IPS-15b (cell line): ENCODE measurements around the gene POLR3GL.

Experiments
- H3K27me3 ChIP-seq: one replicate; pipeline ENCODE4 v1.6.1; 2013; ENCODE audit warnings: low read length; ENCODE audit not compliant: control insufficient read depth, insufficient read depth
- H3K36me3 ChIP-seq: one replicate; pipeline ENCODE4 v1.6.1; 2013; ENCODE audit warnings: low read length; ENCODE audit not compliant: control insufficient read depth, insufficient read depth
- H3K4me1 ChIP-seq: one replicate; pipeline ENCODE4 v1.6.1; 2013; ENCODE audit warnings: mild to moderate bottlenecking, low read length; ENCODE audit not compliant: control insufficient read depth, insufficient read depth
- H3K4me3 ChIP-seq: one replicate; pipeline ENCODE4 v1.5.1; 2013; ENCODE audit warnings: low read depth, low read length
- H3K9ac ChIP-seq: one replicate; pipeline ENCODE4 v1.6.1; 2013; ENCODE audit warnings: low read depth, mild to moderate bottlenecking, low read length
- H3K9me3 ChIP-seq: one replicate; pipeline ENCODE4 v1.6.1; 2013; ENCODE audit warnings: mild to moderate bottlenecking, low read length; ENCODE audit not compliant: control insufficient read depth, insufficient read depth

POLR3GL gene

DNA sequence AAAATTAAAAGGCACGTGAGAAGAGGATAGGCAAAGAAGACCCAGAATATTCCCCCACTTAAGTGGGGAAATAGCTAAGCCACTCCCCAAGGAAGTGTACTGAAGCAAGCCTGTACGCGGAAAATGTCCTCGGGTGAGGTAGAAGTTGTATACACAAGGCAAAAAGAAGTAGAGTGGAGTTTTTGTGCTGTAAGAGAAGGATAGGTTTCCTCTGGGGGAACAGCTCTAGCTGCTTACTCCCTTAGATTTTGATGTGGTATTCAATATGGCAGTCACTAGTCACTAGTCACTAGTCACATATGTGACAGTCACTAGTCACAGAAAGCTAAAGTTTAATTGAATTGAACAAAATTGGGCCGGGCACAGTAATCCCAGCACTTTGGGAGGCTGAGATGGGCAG lies 24.3 kb downstream of the POLR3GL start:
- H3K36me3 ChIP-seq = peaks cover 4% of the 10 kb centered on the region
- H3K4me1 ChIP-seq = peaks cover 7% of the 10 kb centered on the region
- no peaks in the 10 kb centered on the region for H3K9me3 ChIP-seq
- no peak overlapping the region for H3K4me3 ChIP-seq
- no peaks in the 10 kb centered on the region for H3K27me3 ChIP-seq
- H3K9ac ChIP-seq = no peak overlapping the region

DNA sequence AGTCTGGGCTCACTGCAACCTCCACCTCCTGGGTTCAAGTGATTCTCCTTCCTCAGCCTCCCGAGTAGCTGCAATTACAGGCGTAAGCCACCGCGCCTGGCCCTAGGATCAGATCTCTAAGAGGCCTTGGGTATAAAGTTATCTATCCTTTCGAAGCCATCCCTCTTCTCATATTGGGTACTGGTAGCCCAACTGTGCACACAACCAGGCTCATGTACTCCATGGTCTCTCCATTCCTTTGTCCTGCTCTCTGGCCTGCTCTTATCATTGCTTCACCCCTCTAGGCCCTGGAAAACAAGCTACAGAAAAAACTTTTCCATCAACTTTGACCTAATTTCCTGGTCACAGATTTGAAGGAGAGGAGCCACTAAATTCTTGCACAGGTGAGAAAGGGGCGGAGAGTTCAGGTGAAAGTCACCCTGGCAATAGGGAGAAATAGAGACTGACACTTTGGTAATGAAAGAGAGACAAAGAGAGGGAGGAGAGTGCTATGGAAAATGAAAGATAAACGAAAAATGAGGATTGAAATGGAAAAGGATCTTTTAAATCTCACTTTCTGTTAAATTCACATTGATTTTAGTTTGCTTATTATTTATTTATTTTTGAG lies 25.9 kb downstream of the POLR3GL start:
- no peaks in the 10 kb centered on the region for H3K9me3 ChIP-seq
- peaks cover 7% of the 10 kb centered on the region for H3K4me1 ChIP-seq
- H3K27me3 ChIP-seq = peaks cover 2% of the 10 kb centered on the region
- H3K9ac ChIP-seq = no peak overlapping the region
- no peak overlapping the region for H3K4me3 ChIP-seq
- H3K36me3 ChIP-seq = peaks cover 9% of the 10 kb centered on the region

DNA sequence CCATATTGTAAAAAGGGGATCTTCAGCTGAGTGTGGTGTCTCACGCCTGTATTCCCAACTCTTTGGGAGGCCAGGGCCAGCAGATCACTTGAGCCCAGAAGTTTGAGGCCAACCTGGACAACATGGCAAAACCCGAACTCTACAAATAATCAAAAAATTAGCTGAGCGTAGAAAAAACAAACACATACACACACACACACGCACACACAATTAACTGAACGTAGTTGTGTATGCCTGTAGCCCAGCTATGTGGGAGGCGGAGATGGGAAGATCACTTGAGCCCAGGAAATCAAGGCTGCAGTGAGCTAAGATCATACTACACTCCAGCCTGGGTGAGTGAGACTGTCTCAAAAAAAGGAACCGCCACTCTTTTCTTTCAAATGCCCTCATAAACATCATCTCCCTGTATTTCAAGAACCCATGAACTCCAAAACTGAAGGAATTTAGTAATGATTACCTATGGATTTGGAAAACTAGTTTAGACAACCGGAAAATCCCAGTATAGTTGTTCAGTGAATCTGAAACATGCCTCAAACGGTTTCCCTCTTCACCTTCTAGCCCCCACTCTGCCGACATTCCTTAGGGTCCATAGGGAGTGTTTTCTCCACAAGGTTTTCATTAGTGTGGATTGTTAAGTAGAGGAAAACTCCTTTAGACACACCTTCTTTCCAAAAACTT lies 27.4 kb downstream of the POLR3GL start:
- H3K36me3 ChIP-seq = peaks cover 9% of the 10 kb centered on the region
- H3K9ac ChIP-seq = no peak overlapping the region
- peaks cover 6% of the 10 kb centered on the region for H3K4me1 ChIP-seq
- no peaks in the 10 kb centered on the region for H3K9me3 ChIP-seq
- H3K4me3 ChIP-seq = no peak overlapping the region
- H3K27me3 ChIP-seq = peaks cover 9% of the 10 kb centered on the region

DNA sequence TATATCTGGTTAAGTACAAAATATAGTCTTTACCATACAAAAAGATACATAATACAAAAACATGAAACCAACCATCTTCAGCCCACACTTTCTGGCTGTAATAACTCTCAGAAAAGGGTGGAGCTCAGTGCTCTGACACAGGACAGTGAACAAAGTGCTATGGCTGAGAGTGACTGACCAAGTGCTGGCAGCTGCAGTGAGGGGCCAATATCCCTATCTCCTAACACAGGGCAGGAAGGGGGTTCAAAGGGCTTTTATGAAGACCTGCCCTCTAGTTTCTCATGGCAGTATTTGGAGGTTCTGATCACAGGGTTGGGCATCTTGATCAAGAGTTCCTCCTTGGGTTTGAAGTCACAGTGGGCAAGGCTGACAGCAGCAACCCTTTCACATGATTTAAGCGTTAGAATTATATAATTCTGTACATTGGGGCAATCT lies 28.0 kb downstream of the POLR3GL start:
- H3K9ac ChIP-seq = no peak overlapping the region

DNA sequence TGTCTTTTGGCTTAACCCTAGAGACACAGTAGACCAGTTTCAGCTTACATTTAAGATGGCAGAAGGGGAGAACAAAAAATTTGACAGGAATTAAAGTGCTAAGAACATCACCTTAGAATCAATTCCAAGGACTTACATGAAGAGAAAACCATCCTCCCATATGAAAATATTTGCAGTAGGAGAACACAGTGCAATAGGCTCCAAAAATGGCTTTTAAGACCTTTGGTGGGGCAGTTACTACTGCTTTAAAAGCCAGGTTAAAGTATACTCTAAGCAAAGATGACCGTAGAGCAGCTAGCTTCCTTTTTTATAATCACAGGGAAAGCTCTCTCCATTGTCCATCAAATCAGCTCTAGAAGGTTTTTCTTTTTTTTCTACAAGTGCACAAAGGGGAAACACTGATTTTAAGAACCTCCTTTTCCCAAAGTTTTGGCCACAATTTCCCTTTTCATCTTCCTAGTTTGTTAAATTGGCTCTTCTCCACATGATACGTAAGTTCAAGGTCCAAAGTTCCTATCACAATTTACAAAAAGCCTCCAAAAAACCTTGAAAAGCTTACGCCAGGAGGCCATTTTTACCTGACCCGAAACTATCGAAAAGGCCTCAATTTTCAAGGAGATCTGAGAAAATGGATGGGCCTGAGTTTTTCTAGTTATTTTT lies 28.6 kb downstream of the POLR3GL start:
- no peak overlapping the region for H3K9ac ChIP-seq
- H3K4me1 ChIP-seq = peaks cover 11% of the 10 kb centered on the region
- H3K9me3 ChIP-seq = no peaks in the 10 kb centered on the region
- H3K36me3 ChIP-seq = peaks cover 9% of the 10 kb centered on the region
- no peak overlapping the region for H3K4me3 ChIP-seq
- peaks cover 11% of the 10 kb centered on the region for H3K27me3 ChIP-seq

More for the DNA sequence above, 28.0 kb downstream of the POLR3GL start:
- H3K4me3 ChIP-seq = no peak overlapping the region
- peaks cover 10% of the 10 kb centered on the region for H3K4me1 ChIP-seq
- peaks cover 9% of the 10 kb centered on the region for H3K36me3 ChIP-seq
- H3K9me3 ChIP-seq = no peaks in the 10 kb centered on the region
- H3K27me3 ChIP-seq = peaks cover 11% of the 10 kb centered on the region

DNA sequence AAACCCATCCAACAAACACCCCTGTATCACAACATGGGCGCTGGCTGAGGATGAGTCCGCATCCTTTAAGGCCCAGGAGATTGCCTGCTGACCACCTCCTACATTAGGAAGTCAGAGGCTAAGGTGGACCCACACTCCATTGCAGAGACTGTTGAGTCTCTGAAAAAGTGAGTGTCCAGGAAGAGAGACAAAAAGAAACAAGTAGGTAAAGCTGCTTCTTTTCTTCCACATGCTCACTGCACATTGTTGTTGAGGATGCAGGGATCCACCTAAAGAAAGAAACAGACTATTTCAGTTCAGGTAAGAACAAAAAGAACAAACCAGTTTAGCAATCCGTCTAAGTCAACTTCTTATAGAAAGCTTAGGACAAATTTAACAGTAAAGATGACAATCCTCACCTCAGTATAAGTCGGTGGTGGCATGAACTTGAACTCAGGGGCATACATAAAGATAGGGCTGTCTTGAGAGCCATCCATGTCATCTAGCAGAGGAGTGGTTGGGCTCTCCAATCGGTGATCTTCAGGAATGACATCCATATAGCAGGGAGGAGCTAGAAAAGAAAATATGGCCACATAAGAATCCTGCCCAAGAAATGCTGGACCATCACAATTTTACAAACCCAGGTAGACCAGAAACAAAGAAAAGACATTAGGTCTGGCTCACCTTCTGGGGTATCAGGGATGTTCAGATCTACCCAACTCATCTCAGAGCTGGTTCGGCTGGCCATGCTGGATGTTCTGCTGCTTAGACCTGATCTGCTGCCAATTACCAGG lies 29.3 kb downstream of the POLR3GL start:
- Histone ChIP-seq H3K4me1 (peaks cover 11% of the 10 kb centered on the region), H3K9ac (no peak overlapping the region), H3K27me3 (peaks cover 11% of the 10 kb centered on the region), H3K36me3 (peaks cover 9% of the 10 kb centered on the region), H3K4me3 (peak overlapping the region; percentile 93), H3K9me3 (no peaks in the 10 kb centered on the region)

DNA sequence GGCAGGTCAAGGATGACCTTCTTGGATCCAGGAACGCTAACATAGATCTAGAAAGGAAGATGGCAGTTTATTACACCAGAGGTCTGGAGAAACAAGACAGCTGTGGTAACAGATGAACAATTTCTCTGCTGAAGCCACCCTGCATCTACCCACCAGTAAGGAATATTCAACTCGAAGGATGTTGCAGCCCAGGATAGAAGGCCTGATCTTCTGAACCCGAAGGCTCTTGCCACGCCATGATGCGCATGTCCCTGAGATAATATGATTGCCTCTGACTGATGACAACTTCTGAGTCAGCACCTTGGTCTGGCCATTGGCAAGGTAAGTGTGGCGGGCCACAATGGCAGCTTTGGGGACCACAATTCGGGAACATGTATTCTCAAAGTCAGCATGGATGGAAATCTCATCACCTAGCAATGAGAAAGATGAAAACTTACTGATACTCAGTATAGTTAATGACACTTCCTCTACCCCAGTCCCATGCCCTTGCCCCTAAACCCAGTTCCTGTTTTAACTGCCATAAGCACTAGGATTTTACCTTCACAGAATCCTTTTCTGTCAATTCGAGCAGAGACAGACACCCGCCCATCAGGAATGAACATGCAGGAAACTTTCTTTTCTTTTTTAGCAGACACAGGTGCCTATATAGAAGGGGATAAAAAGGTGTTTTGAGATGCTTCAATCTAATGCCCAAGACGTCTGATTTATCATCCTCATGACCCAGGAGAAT lies 30.1 kb downstream of the POLR3GL start:
- Histone ChIP-seq H3K27me3 (peaks cover 11% of the 10 kb centered on the region), H3K9ac (no peak overlapping the region), H3K9me3 (no peaks in the 10 kb centered on the region), H3K4me3 (peak overlapping the region; percentile 93), H3K36me3 (peaks cover 9% of the 10 kb centered on the region), H3K4me1 (peaks cover 13% of the 10 kb centered on the region)

DNA sequence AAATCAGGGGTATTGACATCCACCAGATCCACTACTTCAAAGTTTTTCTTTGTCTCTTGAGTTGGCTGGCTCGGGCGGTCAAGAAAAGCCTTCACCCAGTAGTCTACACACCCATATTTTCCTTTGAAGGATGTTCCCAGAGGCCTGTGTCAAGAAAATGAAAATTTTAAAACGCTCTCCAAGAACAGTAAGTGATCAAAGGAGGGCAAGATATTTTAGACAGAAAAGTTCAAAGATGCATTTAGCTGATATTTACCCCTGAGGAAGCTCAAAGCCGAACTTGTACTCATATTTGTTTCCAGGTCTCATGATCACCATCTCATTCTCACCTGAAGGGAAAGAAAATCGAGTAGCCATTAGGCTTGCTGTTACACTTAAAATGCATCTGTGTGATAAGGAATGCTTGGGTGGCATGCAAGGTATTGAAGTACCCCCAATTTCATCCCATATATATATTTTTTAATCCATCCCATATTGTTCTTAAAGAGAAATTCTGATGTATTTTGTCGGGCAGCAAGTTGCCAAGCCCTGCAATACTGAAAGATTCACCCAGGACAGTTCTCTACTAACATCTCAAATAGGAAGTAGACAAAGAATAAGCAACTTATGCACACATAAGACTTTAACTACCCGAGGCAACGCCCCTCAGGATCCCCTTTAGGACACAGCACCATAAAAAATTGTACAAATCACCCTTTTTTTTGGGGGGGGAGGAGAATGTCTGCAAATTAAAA lies 30.8 kb downstream of the POLR3GL start:
- H3K9me3 ChIP-seq = no peaks in the 10 kb centered on the region
- H3K9ac ChIP-seq = peak overlapping the region; percentile 73
- peaks cover 11% of the 10 kb centered on the region for H3K27me3 ChIP-seq
- H3K36me3 ChIP-seq = peaks cover 9% of the 10 kb centered on the region
- H3K4me3 ChIP-seq = peak overlapping the region; percentile 93
- peaks cover 15% of the 10 kb centered on the region for H3K4me1 ChIP-seq

DNA sequence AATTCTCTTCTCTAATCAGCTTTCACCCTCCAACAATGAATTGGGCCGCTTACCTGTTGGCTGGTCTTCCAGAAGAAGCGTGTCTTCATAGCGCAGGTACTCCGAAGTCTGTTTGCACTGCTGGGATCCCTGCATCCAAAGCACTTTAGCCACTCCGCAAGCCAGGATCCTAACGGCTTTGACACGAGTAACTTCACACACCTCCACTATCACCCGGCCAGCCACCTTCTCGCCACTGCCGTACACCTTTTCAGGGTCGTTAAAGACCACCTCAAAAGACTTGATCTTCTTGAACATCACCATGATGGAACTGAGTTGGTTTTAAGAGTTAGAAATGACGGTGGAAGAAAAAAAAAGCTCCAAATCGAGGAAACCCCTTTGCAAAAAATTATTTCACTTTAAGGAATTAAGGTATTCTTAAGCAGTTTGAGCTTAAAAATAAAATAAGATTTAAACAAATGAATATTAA lies 31.5 kb downstream of the POLR3GL start:
- peak overlapping the region; percentile 73 for H3K9ac ChIP-seq
- peak overlapping the region; percentile 93 for H3K4me3 ChIP-seq

DNA sequence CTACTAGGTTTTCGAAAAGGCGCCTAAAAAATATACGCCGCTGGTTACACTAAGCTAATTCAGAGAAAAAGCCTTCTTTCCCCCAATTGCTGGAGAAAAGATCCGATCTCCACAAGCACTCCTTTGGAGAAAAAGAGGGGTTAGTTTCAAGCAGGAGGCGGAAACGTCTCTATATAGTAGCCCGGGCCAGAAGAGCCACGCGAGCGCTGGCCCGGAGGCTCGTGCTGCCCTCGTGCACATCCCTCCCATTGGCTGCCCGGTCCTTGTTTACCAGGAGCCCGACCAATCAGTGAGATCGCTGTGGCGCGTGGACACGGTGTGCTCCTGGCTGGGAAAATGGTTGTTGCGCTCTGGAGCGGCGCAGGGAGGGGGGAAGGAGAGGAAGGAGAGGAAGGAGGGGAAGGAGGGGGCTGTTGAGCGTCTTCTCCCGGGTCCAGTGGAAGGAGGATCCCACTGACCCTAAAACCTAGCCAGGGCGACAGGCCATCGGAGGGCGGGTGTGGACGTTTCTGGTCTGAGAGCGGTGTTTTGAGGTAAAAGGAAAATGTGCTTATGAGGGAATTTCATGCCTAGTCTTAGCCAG lies 32.0 kb downstream of the POLR3GL start, which contains the start of gene TXNIP:
Gene TXNIP (minus strand): TSS at position 147 of the 583 bp plus-strand sequence. CDS start 313 bp downstream, outside the sequence.
- peak within 1 kb of the TSS; percentile 93 for H3K4me3 ChIP-seq
- peaks cover 11% of the 10 kb centered on the region for H3K27me3 ChIP-seq
- H3K36me3 ChIP-seq = peaks cover 9% of the 10 kb centered on the region
- peak within 1 kb of the TSS; percentile 73 for H3K9ac ChIP-seq
- H3K9me3 ChIP-seq = no peaks in the 10 kb centered on the region
- peaks cover 12% of the 10 kb centered on the region for H3K4me1 ChIP-seq

More for the DNA sequence above, 31.5 kb downstream of the POLR3GL start:
- H3K27me3 ChIP-seq = peaks cover 11% of the 10 kb centered on the region
- H3K9me3 ChIP-seq = no peaks in the 10 kb centered on the region
- H3K4me1 ChIP-seq = peaks cover 12% of the 10 kb centered on the region
- H3K36me3 ChIP-seq = peaks cover 9% of the 10 kb centered on the region
